A549 (cell line): ENCODE measurements around the gene SNCAIP. TPM values are rescaled to one million over a fixed set of nuclear protein-coding genes. Genes with fewer than 3 reads are reported as not detected.
"Not testable (repeated sequence)": the region's sequence is repeated elsewhere in the genome, so short reads cannot be mapped to it uniquely, and the experiment has no call there.

ENCODE experiments used
- ATAC-seq, 2 experiments: fragments of 200-7000 bp in 1 of 2; fragments of >200 bp in 1 of 2; cut with Nextera tagmentation in 1 of 2; cut with Tn5 transposase in 1 of 2; 3 replicates each; pipeline versions ENCODE4 v1.8.0 to v1.9.1; 2018 to 2020; ENCODE audit warnings: mild to moderate bottlenecking in 1 of 2, moderate library complexity in 1 of 2
- CTCF ChIA-PET: fragments of 300-600 bp; sonication (Branson Sonifier 250); formaldehyde crosslinking; extraction: SDS; loops from one replicate; lab custom pipeline; 2021; ENCODE audit warnings: antibody characterized with exemption, inconsistent platforms; lab: Yijun Ruan, JAX
- POLR2A ChIA-PET: fragments of 350-600 bp; formaldehyde crosslinking; extraction: SDS; loops from one replicate; lab custom pipeline; 2021; ENCODE audit warnings: antibody characterized with exemption, inconsistent platforms; lab: Yijun Ruan, JAX
- DNase-seq, 2 experiments: peaks; one replicate each; pipeline versions ENCODE4 v3.0.0 to v3.0.0-alpha.2; 2011 to 2016; ENCODE audit warnings: low read depth in 1 of 2, low spot score in 1 of 2
- FAIRE-seq: peaks from 2 replicates; lab custom pipeline; 2011; peaks lifted over from hg19 to GRCh38; lab: Jason Lieb, UNC
- H3K27ac ChIP-seq, 2 experiments: fragments of >200 bp; sonication (Bioruptor Twin); formaldehyde crosslinking; 3 replicates each; pipeline ENCODE4 v1.5.1; 2016 to 2017
- H3K4me1 ChIP-seq: fragments of >200 bp; sonication (Bioruptor Twin); formaldehyde crosslinking; 3 replicates; pipeline ENCODE4 v1.6.1; 2016
- H3K4me2 ChIP-seq: fragments of >200 bp; sonication (Bioruptor Twin); formaldehyde crosslinking; 3 replicates; pipeline ENCODE4 v1.6.1; 2016
- H3K4me3 ChIP-seq: fragments of >200 bp; sonication (Bioruptor Twin); formaldehyde crosslinking; 3 replicates; pipeline ENCODE4 v1.5.1; 2016
- H3K9me3 ChIP-seq: fragments of >200 bp; sonication (Bioruptor Twin); formaldehyde crosslinking; 3 replicates; pipeline ENCODE4 v1.6.1; 2016
- ATOH8 ChIP-seq: fragments of 250-450 bp; sonication (Bioruptor Pico); IDR thresholded peaks from 2 replicates; pipeline ENCODE4 v1.5.0; 2020; ENCODE audit warnings: low read depth, mild to moderate bottlenecking, moderate library complexity
- CTCF ChIP-seq: fragments of >200 bp; sonication (Bioruptor Twin); formaldehyde crosslinking; IDR thresholded peaks from 3 replicates; pipeline ENCODE4 v1.5.1; 2016
- EHF ChIP-seq: fragments of 250-450 bp; sonication (Bioruptor Pico); IDR thresholded peaks from 2 replicates; pipeline ENCODE4 v1.5.0; 2020; ENCODE audit warnings: mild to moderate bottlenecking
- ELK1 ChIP-seq: fragments of 150-350 bp; IDR thresholded peaks from 2 replicates; pipeline ENCODE4 v1.6.1; 2014; ENCODE audit warnings: low read depth, mild to moderate bottlenecking, low read length
- FOXS1 ChIP-seq: fragments of 250-450 bp; sonication (Bioruptor Pico); IDR thresholded peaks from 2 replicates; pipeline ENCODE4 v1.5.0; 2020; ENCODE audit warnings: mild to moderate bottlenecking, moderate library complexity
- HMGXB4 ChIP-seq: fragments of 250-450 bp; sonication (Bioruptor Pico); IDR thresholded peaks from 2 replicates; pipeline ENCODE4 v1.5.0; 2021; ENCODE audit warnings: mild to moderate bottlenecking, moderate library complexity, borderline replicate concordance
- HOXB13 ChIP-seq: fragments of 250-450 bp; sonication (Bioruptor Pico); IDR thresholded peaks from 2 replicates; pipeline ENCODE4 v1.5.0; 2020; ENCODE audit warnings: low read depth, mild to moderate bottlenecking, moderate library complexity
- JUNB ChIP-seq: fragments of >200 bp; sonication (Bioruptor Twin); formaldehyde crosslinking; IDR thresholded peaks from 2 replicates; pipeline ENCODE4 v1.6.1; 2016
- KDM1A ChIP-seq: fragments of 200-600 bp; sonication (generic); IDR thresholded peaks from 2 replicates; pipeline ENCODE4 v1.6.1; 2016; ENCODE audit warnings: low read depth, mild to moderate bottlenecking
- MAZ ChIP-seq: fragments of 150-350 bp; IDR thresholded peaks from 2 replicates; pipeline ENCODE4 v1.6.1; 2014; ENCODE audit warnings: antibody characterized with exemption, low read depth, low read length, borderline replicate concordance
- MYC ChIP-seq: IDR thresholded peaks from 2 replicates; pipeline ENCODE4 v1.6.1; 2012; ENCODE audit warnings: mild to moderate bottlenecking, inconsistent platforms, low read length, improper control_type of control experiment, borderline replicate concordance
- NPAS2 ChIP-seq: fragments of 250-450 bp; sonication (Bioruptor Pico); IDR thresholded peaks from 2 replicates; pipeline ENCODE4 v1.8.0; 2022; ENCODE audit warnings: mild to moderate bottlenecking, moderate library complexity, borderline replicate concordance
- RCOR1 ChIP-seq: fragments of 150-350 bp; IDR thresholded peaks from 2 replicates; pipeline ENCODE4 v1.6.1; 2014; ENCODE audit warnings: antibody characterized with exemption, low read length, low read depth
- REST ChIP-seq: fragments of 200-600 bp; sonication (generic); IDR thresholded peaks from 2 replicates; pipeline ENCODE4 v1.6.1; 2016; ENCODE audit warnings: antibody characterized with exemption, mild to moderate bottlenecking, moderate library complexity
- SMC3 ChIP-seq: fragments of >200 bp; sonication (Bioruptor Twin); formaldehyde crosslinking; IDR thresholded peaks from 3 replicates; pipeline ENCODE4 v1.6.1; 2018; ENCODE audit warnings: inconsistent platforms
- TFCP2L1 ChIP-seq: fragments of 250-450 bp; sonication (Bioruptor Pico); IDR thresholded peaks from 2 replicates; pipeline ENCODE4 v1.5.0; 2021; ENCODE audit warnings: mild to moderate bottlenecking
- TP53 ChIP-seq: fragments of 250-450 bp; sonication (Bioruptor Pico); IDR thresholded peaks from 2 replicates; pipeline ENCODE4 v1.5.0; 2021; ENCODE audit warnings: mild to moderate bottlenecking, moderate library complexity
- WGBS: methylation state at CpG from one replicate; pipeline ENCODE4 v1.1.6; 2017; ENCODE audit errors: missing lambda C conversion rate; 5-methylcytosine and 5-hydroxymethylcytosine counted together
- polyA plus RNA-seq, 4 experiments: library from polyadenylated mRNA; depleted of rRNA in 3 of 4; stranded (reverse); fragments of >200 nt; fragmentation: RNase III in 1 of 4; extraction: RNeasy Plus Mini Kit Qiagen cat#74134 plus additional on column Dnase treatment in 1 of 4; gene quantifications; 2 replicates in 3 of 4; 3 replicates in 1 of 4; pipeline ENCODE4 v1.2.3, GENCODE V29; 2011 to 2017

Gene SNCAIP
- polyA plus RNA-seq, 2 of the 4 experiments (the other 2 are of a cell fraction): 0.03 to 0.04 TPM

GRCh38 chr5:122376250-122376649 is 64.2 kb downstream of the SNCAIP start (continued):
- TF ChIP-seq RCOR1: no peak
- no peak for TF ChIP-seq HOXB13 (CRISPR knock-in tag)
- TF ChIP-seq NPAS2 (CRISPR knock-in tag): no peak

GRCh38 chr5:122377026-122377425 is 65.0 kb downstream of the SNCAIP start:
- ChIA-PET CTCF (no interaction called here), POLR2A (no interaction called here)
- no peaks in the 10 kb centered on the region for H3K9me3 ChIP-seq
- 0% methylated on average over 1 of the region's 1 CpG for WGBS
- no peak overlapping the region for H3K27ac ChIP-seq
- FAIRE-seq (no peak), ATAC-seq (no peak), DNase-seq (no peak)
- H3K4me3 ChIP-seq: no peak overlapping the region
- TF ChIP-seq EHF (CRISPR knock-in tag) (no peak), TP53 (CRISPR knock-in tag) (no peak), TFCP2L1 (no peak), ELK1 (no peak), FOXS1 (CRISPR knock-in tag) (no peak), ATOH8 (CRISPR knock-in tag) (no peak), SMC3 (no peak), HMGXB4 (CRISPR knock-in tag) (no peak), MYC (no peak)
- no peaks in the 10 kb centered on the region for H3K4me1 ChIP-seq
- no peak overlapping the region for H3K4me2 ChIP-seq

GRCh38 chr5:122382938-122383337 is 70.9 kb downstream of the SNCAIP start:
- H3K4me1 ChIP-seq, ATAC-seq, H3K4me2 ChIP-seq, FAIRE-seq, DNase-seq, H3K9me3 ChIP-seq, CTCF ChIA-PET, H3K27ac ChIP-seq, POLR2A ChIA-PET, H3K4me3 ChIP-seq: not testable (repeated sequence)
- WGBS: 57% methylated on average over 14 of the region's 16 CpGs

GRCh38 chr5:122384739-122385235 is 72.8 kb downstream of the SNCAIP start:
- DNase-seq: no peak
- POLR2A ChIA-PET: no interaction called here
- H3K4me3 ChIP-seq: no peak overlapping the region
- WGBS: 33% methylated on average over 5 of the region's 5 CpGs
- TF ChIP-seq NPAS2 (CRISPR knock-in tag) (no peak), KDM1A (no peak), JUNB (no peak), CTCF (no peak), HMGXB4 (CRISPR knock-in tag) (no peak), REST (no peak), MAZ (no peak)
- CTCF ChIA-PET: no interaction called here
- H3K4me2 ChIP-seq: no peak overlapping the region
- ATAC-seq: no peak
- no peak for FAIRE-seq
- H3K9me3 ChIP-seq: no peaks in the 10 kb centered on the region
- H3K4me1 ChIP-seq: no peaks in the 10 kb centered on the region
- no peak overlapping the region for H3K27ac ChIP-seq
